Renal cortex interstitium (tissue), 11 donors: ENCODE results near the gene ABCC1. TPM values are rescaled to one million over a fixed set of nuclear protein-coding genes. Genes with fewer than 3 reads are reported as not detected.
"Not testable (repeated sequence)": the region's sequence is repeated elsewhere in the genome, so short reads cannot be mapped to it uniquely, and the experiment has no call there.

Experiments used
- DNase-seq, 11 donors: peaks; one replicate each; pipeline ENCODE4 v3.0.0-alpha.2; 2013; ENCODE audit warnings: low read depth in 9 of 11, low spot score in 4 of 11; ENCODE audit errors: extremely low read depth in 1 of 11
- polyA plus RNA-seq, 3 donors: library from polyadenylated mRNA; unstranded; fragments of 120-200 nt; gene quantifications; one replicate each; pipeline ENCODE4 v1.2.1, GENCODE V29; 2013; ENCODE audit not compliant: insufficient read length in 3 of 3

ABCC1 gene
- polyA plus RNA-seq, 3 donors: 24.7 to 35.0 (median 25.4) TPM

DNA sequence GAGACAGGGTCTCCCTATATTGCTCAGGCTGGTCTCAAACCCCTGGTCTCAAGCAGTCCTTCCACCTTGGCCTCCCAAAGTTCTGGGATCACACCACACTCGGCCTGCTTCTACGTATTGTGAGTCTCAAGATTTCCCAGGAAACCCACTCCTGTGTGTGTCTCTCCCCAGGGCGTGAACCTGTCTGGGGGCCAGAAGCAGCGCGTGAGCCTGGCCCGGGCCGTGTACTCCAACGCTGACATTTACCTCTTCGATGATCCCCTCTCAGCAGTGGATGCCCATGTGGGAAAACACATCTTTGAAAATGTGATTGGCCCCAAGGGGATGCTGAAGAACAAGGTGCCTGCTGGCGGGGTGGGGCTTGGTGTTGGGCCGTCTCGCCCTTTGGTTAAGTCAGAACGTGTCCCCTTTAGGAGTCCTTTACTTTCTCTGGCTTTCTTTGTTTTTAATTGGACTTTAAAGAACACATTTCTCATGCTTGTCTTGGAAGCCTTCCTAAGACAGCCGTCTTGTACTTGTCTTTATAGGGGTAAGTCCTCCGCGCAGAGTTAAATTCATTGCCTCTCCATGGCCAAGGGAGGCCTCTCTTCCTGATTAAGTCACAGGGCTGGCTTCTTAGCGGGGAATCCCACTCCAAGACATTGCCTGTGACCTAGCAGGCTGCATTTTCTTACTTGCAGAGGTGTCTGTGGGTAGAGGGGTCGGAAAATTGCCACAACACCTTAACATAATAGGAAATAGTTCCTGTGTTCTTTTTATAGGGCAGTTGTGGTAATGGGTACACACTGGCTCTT lies 137.4 kb downstream of the ABCC1 start:
- peak in 1 of 11 donors; percentile 69 for DNase-seq

DNA sequence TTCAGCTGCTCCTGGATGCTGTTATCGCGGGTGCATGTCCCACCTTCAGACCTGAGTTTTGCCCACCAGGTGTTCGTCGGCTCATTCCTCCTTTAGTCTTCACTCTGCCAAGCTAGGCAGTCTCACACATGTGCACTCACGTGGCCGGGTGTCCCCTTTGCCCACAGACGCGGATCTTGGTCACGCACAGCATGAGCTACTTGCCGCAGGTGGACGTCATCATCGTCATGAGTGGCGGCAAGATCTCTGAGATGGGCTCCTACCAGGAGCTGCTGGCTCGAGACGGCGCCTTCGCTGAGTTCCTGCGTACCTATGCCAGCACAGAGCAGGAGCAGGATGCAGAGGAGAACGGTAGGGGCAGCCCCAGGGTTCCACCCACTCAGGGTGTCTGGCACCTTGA lies 140.8 kb downstream of the ABCC1 start:
- no peak for DNase-seq

- DNase-seq: peak in 1 of 11 donors; percentile 52
Measured at GRCh38 chr16:16092925-16093627, 143.7 kb downstream of the ABCC1 start.

DNA sequence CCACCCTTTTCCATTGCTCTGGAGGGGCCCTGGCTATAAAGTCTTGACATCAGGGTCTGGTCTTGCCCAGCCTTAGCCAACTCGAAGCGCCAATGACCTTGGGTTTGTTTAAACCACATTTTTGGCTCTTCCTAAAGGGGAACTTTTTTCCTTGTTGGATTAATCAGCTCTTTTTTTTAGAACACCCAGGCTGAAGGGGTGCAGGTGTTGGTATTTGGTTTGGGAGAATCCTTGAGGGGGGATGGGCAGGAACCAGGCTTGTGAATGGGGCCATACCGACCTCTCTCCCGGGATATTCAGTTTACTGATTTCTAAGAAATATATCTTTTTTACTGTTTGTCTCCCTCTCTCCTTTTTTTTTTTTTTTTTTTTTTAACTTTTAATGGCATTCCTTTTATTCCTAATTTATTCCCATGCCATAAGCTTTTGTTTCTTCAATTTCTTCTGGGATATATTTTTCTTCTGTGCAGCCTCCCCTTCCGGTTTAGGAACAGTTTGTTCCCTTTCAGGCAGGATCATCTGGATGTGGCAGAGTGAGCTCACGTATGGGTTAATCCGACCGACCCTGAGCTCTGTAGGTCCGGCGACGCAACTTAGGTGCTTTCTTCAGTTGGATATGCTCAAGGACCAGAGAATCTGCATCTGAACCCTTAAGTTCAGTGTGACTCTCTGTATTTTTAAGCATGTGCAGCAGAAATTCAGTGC lies 144.4 kb downstream of the ABCC1 start:
- DNase-seq: no peak

- DNase-seq: no peak
Measured at GRCh38 chr16:16095646-16096045, 146.2 kb downstream of the ABCC1 start.

DNA sequence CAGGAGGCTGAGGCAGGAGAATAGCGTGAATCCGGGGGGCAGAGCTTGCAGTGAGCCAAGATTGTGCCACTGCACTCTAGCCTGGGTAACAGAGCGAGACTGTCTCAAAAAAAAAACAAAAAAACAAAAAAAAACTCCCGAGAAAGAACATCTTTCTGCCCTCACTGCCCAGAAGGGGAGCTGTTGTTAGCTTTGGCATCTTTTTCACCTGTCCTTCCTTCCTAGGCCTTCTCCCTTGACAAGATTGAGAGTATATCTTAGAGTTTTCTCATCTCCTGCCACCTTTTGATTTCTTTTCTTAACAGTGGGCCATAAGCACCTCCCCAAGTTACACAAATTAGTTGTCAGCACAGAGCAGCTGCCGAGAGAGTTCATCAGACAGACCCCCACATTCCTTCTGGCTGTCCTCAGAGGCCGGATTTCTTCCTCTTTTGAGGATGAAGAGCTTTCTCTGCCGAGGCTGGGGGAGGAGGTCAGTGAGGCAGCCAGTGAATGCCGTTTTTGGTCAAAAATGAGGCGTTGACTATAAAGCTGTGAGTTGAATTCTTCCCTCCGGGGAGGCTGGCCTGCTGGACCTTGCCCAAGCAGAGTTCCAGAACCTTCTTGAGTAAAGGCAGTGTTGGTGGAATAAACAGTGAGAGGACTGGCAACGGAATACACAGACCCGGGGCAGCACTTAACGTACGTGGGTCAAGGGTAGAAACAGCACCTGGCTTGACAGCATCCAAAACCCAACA lies 146.9 kb downstream of the ABCC1 start:
- peak in 1 of 11 donors; percentile 57 for DNase-seq

- no peak for DNase-seq
Measured at GRCh38 chr16:16096858-16097213, 147.4 kb downstream of the ABCC1 start.

- DNase-seq: no peak
Measured at GRCh38 chr16:16099320-16099719, 149.9 kb downstream of the ABCC1 start.

- DNase-seq: no peak
Measured at GRCh38 chr16:16100631-16101030, 151.2 kb downstream of the ABCC1 start.

DNA sequence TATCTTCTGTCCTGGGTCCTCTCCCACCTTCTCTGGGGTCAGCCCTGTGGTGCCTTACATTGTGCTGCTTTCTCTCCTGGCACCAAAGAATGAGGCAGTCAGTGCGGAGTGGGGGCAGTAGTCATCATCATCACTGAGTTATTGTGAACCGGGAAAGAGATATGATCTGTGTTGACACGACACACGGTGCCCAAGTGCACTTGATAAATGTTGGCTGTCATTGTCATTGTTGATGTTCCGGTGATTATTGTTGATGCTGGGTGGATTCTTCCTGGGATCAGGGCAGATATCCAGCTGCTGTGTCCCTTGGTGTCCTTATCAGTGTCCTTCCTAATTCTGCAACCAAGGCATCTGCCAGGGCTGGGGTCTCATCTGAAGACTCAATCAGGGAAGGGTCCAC lies 152.2 kb downstream of the ABCC1 start:
- DNase-seq: no peak

DNA sequence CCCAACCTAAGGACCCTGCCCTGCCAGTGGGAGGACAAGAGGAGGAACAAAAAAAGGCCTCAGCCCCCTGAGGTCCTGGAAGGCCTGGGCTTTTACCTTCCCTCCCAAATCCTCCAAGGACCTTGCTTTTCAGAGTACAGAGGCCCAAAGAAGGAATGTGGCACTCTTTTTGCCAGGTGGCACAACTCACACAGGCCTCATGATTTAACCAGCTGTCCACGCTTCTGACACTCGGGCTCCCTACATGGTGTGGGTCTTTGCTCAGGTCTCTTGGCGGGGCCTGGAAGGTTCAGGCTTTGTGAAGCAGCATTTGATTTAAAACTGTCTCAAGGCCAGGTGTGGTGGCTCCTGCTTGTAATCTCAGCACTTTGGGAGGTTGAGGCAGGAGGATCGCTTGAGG lies 153.3 kb downstream of the ABCC1 start:
- no peak for DNase-seq

GRCh38 chr16:16104132-16104803 lies 154.9 kb downstream of the ABCC1 start:
- DNase-seq: not testable (repeated sequence)

DNA sequence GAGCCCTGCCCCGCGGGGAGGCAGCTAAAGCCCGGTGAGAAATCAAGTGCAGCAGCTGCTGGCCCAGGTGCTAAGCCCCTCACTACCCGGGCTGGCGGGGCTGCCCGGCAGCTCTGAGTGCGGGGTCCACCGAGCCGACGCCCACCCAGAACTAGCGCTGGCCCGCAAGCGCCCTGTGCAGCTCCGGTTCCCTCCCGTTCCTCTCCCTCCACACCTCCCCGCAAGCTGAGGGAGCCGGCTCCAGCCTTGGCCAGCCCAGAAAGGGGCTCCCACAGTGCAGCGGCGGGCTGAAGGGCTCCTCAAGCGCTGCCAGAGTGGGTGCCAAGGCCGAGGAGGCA lies 155.4 kb downstream of the ABCC1 start:
- not testable (repeated sequence) for DNase-seq

GRCh38 chr16:16105646-16106045 lies 156.2 kb downstream of the ABCC1 start:
- DNase-seq: no peak

DNA sequence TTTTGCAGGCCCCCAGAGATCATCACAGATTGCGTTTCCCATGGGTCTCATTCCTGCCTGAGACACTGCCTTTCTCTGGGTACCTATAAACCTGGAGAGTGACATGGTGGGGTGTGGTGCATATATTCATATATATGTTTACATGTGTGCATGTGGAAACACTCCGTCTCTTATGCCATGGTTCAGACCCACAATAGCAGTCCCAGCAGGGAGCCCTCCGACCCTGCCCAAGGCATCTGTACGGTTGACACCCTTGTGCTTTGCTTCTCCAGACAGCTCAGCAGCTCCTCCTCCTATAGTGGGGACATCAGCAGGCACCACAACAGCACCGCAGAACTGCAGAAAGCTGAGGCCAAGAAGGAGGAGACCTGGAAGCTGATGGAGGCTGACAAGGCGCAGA lies 157.1 kb downstream of the ABCC1 start:
- DNase-seq: no peak

DNA sequence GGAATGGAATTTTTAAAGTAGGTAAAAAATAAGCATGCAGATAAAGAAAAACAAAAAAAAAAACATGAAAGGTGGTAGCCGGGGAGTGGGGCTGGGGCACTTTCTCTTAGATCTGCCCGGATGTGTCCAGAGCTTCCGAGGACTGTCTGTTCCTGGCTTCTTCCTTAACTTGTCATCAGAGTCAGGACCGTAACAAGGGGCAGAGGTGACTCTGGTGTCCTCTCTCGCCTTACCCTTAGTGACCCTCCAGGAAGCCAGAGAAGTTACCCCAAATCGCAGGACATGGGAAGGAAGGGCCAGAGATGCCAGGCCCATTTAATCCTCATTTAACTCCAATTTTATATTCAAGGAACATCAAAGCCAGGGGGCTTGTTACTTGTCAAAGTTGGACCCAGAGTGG lies 158.4 kb downstream of the ABCC1 start:
- no peak for DNase-seq

- no peak for DNase-seq
Measured at GRCh38 chr16:16108759-16109158, 159.3 kb downstream of the ABCC1 start.

GRCh38 chr16:16109453-16110110 lies 160.2 kb downstream of the ABCC1 start:
- no peak for DNase-seq

- no peak for DNase-seq
Measured at GRCh38 chr16:16110111-16110490, 160.7 kb downstream of the ABCC1 start.
